RKO (cell line): ENCODE results near the gene GOT1.
A peak's percentile ranks its signal among the peaks of the same experiment; 100 is the strongest.

Source experiments
- DNase-seq: peaks from one replicate; pipeline ENCODE4 v3.0.0-alpha.2; 2016; ENCODE audit warnings: low spot score

GOT1 gene

GRCh38 chr10:99395750-99396445 is 34.5 kb downstream of the GOT1 start:
- DNase-seq: no peak

GRCh38 chr10:99394761-99395386 is 35.5 kb downstream of the GOT1 start:
- DNase-seq: no peak

- DNase-seq: no peak
Measured at GRCh38 chr10:99394256-99394655, 36.2 kb downstream of the GOT1 start.

DNA sequence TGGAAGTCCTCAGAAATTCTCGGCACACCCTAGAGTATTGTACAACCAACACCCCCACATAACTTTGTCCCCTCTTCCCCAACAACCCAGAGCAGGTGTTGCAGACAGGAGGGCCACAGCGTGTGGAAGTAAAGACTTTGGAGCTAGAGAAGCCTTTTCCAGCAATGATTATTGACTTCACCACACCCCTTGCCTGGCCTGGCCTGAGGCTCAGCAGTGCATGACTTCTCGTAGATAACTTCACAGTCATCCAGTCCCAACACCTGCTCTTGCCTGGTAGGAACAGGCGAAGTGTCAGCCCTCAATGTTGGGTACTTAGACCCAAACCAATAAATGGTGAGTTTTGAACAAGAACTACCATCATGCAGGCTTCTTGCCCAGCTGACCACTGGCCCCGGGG is 36.7 kb downstream of the GOT1 start:
- no peak for DNase-seq

- no peak for DNase-seq
Measured at GRCh38 chr10:99393036-99393435, 37.4 kb downstream of the GOT1 start.

DNA sequence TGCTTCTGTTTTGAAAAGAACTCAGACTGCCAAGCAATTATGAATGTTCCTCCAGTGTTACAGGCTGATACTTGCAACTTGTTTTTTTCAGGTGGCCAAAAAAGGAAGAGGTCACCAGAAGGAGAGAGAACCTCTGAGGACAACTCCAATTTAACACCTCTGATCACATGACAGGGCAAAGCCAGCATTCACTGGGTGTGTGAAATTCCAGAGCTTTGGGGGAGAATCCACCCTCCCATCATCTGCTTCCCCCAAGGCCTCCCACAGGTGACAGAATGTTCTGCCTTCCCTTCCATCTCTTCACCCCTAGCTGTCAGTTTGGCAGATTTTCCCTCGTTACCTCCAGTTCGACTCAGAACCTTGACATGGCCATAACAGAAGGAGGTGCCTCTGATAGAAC is 39.1 kb downstream of the GOT1 start:
- no peak for DNase-seq

DNA sequence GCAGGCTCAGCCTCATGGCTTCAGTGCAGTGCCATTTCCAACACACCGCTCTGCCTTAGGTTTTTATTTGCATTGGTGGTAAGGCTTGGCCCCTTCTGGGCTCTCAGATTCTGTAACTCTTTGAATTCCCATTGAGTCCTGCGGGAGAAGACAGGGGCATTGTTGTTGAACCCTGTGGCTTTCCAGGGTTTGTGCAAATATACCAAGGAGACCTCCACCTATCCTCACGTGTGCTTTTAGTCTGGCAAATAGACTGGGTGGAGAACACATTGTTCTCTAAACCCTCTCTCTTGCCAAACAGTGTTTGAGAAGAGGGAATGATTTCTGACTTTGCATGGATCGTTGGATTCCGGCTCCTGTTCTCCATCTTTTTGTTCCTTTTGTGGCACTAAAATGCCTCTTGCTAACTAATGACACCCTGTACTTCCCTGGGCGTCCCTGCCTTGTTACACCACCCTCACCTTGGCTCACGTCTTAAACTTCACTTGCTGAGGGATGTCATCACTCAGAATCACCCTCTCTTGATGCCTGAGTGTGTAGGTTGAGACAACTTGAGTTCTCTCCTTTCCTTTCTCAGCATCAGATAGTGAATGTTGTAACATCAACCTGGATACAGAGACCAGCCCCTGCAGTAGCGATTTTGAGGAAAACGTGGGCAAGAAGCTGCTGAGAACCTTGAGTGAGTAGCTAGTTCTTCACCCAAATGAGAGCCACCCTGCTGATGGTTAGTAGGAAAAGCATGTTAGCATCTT is 40.5 kb downstream of the GOT1 start:
- DNase-seq: no peak

DNA sequence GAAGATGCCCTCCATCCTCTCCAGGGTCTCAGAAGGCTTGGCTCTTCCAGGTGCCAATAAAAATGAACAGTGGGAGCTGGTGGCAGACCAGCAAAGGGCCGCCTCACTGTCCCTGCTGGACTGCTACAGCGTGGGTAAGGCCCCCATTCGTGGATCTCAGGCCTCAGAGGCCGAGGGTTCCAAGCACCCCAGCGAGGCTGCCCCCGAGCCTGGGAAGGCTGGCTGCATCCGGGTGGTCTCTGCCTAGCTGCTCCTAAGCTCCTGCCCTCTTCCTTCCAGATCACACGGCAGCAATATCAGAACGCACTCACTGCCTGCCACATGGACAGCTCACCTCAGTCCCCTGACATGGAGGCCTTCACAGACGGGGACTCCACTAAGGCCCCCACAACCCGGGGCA is 42.9 kb downstream of the GOT1 start:
- DNase-seq: no peak

DNA sequence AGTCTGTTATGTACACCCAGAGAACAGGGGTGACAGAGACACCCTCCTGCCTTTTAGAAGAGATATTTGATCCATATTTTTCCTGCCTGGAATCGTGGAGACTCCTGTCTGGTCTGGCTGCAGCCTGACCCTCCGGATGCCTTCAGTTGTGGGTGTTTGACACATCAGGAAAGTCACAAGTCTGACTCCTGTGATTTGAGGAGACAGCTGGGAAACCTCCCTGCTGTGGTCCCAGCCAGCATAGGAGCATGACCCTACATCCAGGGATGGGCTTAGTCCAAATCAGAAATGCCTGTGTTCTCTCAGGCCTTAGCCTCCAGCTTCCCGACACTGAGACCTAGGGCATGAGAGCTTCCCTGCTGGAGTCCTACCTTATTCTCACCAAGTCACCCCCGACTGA is 43.4 kb downstream of the GOT1 start:
- DNase-seq: no peak

GRCh38 chr10:99382176-99382575 is 48.2 kb downstream of the GOT1 start:
- no peak for DNase-seq

- no peak for DNase-seq
Measured at GRCh38 chr10:99375426-99375825, 55.0 kb downstream of the GOT1 start.

DNA sequence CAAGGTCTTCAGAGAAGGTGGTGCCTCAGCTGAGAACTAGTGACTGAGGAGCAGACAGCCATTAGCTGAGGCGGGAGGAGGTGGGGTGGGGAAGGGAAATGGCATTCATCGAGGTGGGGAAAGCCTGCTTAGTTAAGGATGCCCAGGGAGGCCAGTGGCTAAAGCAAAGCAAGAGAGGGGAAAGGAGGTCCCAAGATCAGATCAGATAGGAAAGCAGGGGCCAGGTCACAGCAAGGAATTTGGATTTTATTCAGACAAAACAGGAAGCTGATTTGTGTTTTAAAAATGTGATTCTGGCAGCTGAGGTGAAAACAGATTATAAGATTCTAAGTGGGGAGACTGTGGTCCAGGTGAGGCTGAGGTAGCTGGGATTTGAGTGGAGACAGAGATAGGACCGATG is 55.5 kb downstream of the GOT1 start:
- no peak for DNase-seq

- no peak for DNase-seq
Measured at GRCh38 chr10:99374526-99374925, 55.9 kb downstream of the GOT1 start.

GRCh38 chr10:99372546-99373271 is 57.7 kb downstream of the GOT1 start:
- DNase-seq: no peak

- peak; percentile 41 for DNase-seq
Measured at GRCh38 chr10:99370993-99371392, 59.4 kb downstream of the GOT1 start.

- DNase-seq: no peak
Measured at GRCh38 chr10:99369551-99369950, 60.9 kb downstream of the GOT1 start.

DNA sequence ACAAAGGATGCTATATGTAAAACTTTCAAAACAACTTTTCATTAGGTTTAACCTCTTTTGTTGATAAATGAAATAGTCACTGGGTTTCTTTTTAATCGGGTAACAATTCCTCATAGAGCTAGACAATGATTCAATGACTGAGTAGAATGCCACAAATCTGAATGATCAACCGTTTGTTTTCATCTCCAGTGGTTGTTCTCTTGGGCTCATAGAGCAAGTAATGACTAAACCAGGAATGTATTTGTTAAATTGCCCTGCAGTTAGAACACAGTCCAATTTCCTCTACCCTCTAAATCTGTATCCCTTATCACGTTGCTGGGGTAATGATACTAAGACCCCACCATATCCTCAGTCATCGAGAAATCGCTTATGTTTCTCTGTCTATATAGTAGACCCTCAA is 61.3 kb downstream of the GOT1 start:
- no peak for DNase-seq

DNA sequence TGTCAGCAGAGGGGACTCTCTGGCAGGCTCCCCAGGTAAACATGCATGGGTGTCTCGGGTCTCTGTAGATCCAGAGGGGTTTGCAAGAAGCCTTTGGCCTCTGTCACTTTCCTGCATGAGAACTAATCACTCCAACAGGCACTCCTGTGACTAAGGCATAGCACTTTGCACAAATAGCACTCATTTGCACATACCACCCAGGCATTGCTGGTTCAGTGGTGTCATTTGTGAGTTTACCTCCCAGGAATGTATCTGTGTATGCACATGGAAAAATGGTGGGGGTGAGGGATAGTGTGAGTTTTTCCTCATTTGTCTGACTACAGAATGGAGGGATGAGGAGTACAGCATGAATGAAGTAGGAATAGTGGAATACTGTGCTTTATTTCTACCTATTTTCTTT is 61.8 kb downstream of the GOT1 start:
- DNase-seq: no peak

- DNase-seq: no peak
Measured at GRCh38 chr10:99366666-99367065, 63.8 kb downstream of the GOT1 start.

- no peak for DNase-seq
Measured at GRCh38 chr10:99365736-99366135, 64.7 kb downstream of the GOT1 start.

DNA sequence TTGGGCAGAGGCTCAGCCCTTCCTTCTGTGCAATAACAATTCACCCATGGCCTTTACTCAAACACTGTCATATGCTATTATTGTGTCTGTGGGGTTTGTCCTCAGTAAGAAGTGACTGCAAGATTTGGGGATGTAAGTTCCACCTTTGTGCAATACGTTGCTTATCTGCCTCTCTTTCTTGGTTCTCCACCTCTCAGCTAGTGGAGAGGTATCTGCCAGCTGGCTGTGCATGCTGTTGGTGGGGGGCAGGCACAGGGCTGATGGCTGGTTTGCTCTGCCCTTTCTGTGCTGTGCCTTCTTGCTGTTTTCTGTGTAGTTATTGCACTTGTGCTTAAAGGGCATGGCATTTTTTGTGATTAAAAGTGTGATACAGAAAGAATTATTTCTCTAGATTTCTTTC is 65.1 kb downstream of the GOT1 start:
- no peak for DNase-seq

- no peak for DNase-seq
Measured at GRCh38 chr10:99364125-99364524, 66.3 kb downstream of the GOT1 start.

- no peak for DNase-seq
Measured at GRCh38 chr10:99360934-99361333, 69.5 kb downstream of the GOT1 start.
